PC-3 (cell line): ENCODE measurements around the gene IP6K3. TPM values are rescaled to one million over a fixed set of nuclear protein-coding genes. Genes with fewer than 3 reads are reported as not detected.

ENCODE experiments used
- ATAC-seq: fragments of 200-7000 bp; cut with Tn5 transposase; 2 replicates; pipeline ENCODE4 v1.9.1; 2020; ENCODE audit warnings: mild to moderate bottlenecking, moderate library complexity
- BruUV-seq: library from RNA; stranded (reverse); fragments of 400-500 nt; replicated peaks from 2 replicates; lab custom pipeline; 2021; lab: Mats Ljungman, UMichigan
- CTCF ChIA-PET: fragments of 300-600 bp; sonication (Branson Sonifier 250); formaldehyde crosslinking; loops from one replicate; lab custom pipeline; 2022; ENCODE audit warnings: antibody characterized with exemption; lab: Charles Lee
- POLR2A ChIA-PET: fragments of 300-600 bp; sonication (Branson Sonifier 250); formaldehyde crosslinking; loops from one replicate; lab custom pipeline; 2022; ENCODE audit warnings: antibody characterized with exemption; ENCODE audit not compliant: unreplicated experiment; lab: Charles Lee
- DNase-seq: peaks from one replicate; pipeline ENCODE4 v3.0.0-alpha.2; 2015
- H2AFZ ChIP-seq: fragments of 300-600 bp; sonication (generic); 2 replicates; pipeline ENCODE4 v1.6.0; 2016; ENCODE audit warnings: antibody characterized with exemption, low read length
- H3F3A ChIP-seq: fragments of 300-600 bp; sonication (generic); one replicate; pipeline ENCODE4 v1.6.0; 2017; ENCODE audit warnings: antibody characterized with exemption, low read length, control low read depth, mild to moderate bottlenecking; ENCODE audit not compliant: unreplicated experiment
- H3K27ac ChIP-seq: fragments of 300-600 bp; sonication (generic); 2 replicates; pipeline ENCODE4 v1.5.1; 2016; ENCODE audit warnings: mild to moderate bottlenecking, low read length
- H3K27me3 ChIP-seq: fragments of 300-600 bp; sonication (generic); 2 replicates; pipeline ENCODE4 v1.6.1; 2016; ENCODE audit warnings: low read length, mixed read lengths
- H3K36me3 ChIP-seq: fragments of 300-600 bp; sonication (generic); 2 replicates; pipeline ENCODE4 v1.6.1; 2016; ENCODE audit warnings: low read depth, mixed run types, low read length, mixed read lengths
- H3K4me1 ChIP-seq: fragments of 300-600 bp; sonication (generic); 2 replicates; pipeline ENCODE4 v1.5.1; 2016; ENCODE audit warnings: low read length; ENCODE audit not compliant: insufficient read depth
- H3K4me2 ChIP-seq: fragments of 300-600 bp; sonication (generic); 2 replicates; pipeline ENCODE4 v1.6.0; 2016; ENCODE audit warnings: low read length
- H3K4me3 ChIP-seq: fragments of 300-600 bp; sonication (generic); 2 replicates; pipeline ENCODE4 v1.5.1; 2016; ENCODE audit warnings: mild to moderate bottlenecking, low read length, mixed read lengths
- H3K79me2 ChIP-seq: fragments of 300-600 bp; sonication (generic); 2 replicates; pipeline ENCODE4 v1.6.1; 2017; ENCODE audit warnings: low read length, mixed read lengths
- H3K9ac ChIP-seq: fragments of 300-600 bp; sonication (generic); 2 replicates; pipeline ENCODE4 v1.6.0; 2016; ENCODE audit warnings: mild to moderate bottlenecking, low read length
- H3K9me2 ChIP-seq: fragments of 300-600 bp; sonication (generic); replicated peaks from 2 replicates; pipeline ENCODE4 v1.6.1; 2016; ENCODE audit warnings: mixed run types, low read length, mixed read lengths
- H3K9me3 ChIP-seq: fragments of 300-600 bp; sonication (generic); 2 replicates; pipeline ENCODE4 v1.6.1; 2016; ENCODE audit warnings: low read length, mixed read lengths
- H4K20me1 ChIP-seq: fragments of 300-600 bp; sonication (generic); 2 replicates; pipeline ENCODE4 v1.6.1; 2016; ENCODE audit warnings: low read length, mixed read lengths
- EZH2 ChIP-seq: fragments of 300-600 bp; sonication (generic); IDR thresholded peaks from one replicate; pipeline ENCODE4 v1.6.1; 2017; ENCODE audit warnings: antibody characterized with exemption, mild to moderate bottlenecking, low read length; ENCODE audit not compliant: unreplicated experiment
- EZH2phosphoT487 ChIP-seq: fragments of 300-600 bp; sonication (generic); IDR thresholded peaks from 2 replicates; pipeline ENCODE4 v1.6.1; 2018; ENCODE audit warnings: mild to moderate bottlenecking, antibody characterized with exemption, low read length, borderline replicate concordance
- intact Hi-C: fragments of 100-400 bp; cut with micrococcal nuclease; formaldehyde crosslinking; loops from 2 replicates; pipeline ENCODE4 v1.9.0; 2023
- total RNA-seq: library from RNA; depleted of rRNA; stranded (reverse); fragments of >200 nt; gene quantifications from 2 replicates; pipeline ENCODE4 v1.2.3, GENCODE V29; 2014
- TF ChIP-seq, protein P1 (sequence below): fragments of 300-600 bp; sonication (generic); conservative IDR thresholded peaks from 2 replicates; pipeline ENCODE4 v1.5.1; 2017; ENCODE audit warnings: antibody characterized with exemption, low read depth, mild to moderate bottlenecking, low read length

Gene IP6K3
- total RNA-seq, 1 experiment from 2014 or later: not detected

DNA sequence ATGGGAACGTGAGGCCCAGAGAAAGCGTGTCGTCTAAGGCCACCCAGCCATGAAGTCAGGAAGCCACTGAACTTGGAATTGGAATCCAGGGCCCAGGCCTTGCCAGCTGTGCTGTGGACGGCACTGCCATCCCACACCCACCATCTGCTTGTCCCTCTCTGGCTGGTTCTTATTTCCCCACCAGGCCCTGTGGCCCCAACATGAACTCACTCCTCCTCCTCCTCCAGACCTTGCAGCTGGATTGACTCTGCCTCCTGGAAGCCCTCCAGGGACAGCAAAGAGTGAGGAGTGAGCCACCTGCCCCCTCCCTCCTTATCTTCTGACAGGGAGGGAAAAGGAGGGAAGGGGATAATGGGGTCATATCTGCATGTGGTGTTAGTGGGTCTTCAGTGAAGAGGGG, 16.0 kb upstream of the IP6K3 start:
- H4K20me1 ChIP-seq: no peaks in the 10 kb centered on the region
- no peak overlapping the region for H3K27ac ChIP-seq
- no peak overlapping the region for H2AFZ ChIP-seq
- no peaks in the 10 kb centered on the region for H3K9me2 ChIP-seq
- peaks cover 15% of the 10 kb centered on the region for H3K4me1 ChIP-seq
- TF ChIP-seq EZH2 (no peak), EZH2phosphoT487 (no peak)
- TF ChIP-seq, protein P1, sequence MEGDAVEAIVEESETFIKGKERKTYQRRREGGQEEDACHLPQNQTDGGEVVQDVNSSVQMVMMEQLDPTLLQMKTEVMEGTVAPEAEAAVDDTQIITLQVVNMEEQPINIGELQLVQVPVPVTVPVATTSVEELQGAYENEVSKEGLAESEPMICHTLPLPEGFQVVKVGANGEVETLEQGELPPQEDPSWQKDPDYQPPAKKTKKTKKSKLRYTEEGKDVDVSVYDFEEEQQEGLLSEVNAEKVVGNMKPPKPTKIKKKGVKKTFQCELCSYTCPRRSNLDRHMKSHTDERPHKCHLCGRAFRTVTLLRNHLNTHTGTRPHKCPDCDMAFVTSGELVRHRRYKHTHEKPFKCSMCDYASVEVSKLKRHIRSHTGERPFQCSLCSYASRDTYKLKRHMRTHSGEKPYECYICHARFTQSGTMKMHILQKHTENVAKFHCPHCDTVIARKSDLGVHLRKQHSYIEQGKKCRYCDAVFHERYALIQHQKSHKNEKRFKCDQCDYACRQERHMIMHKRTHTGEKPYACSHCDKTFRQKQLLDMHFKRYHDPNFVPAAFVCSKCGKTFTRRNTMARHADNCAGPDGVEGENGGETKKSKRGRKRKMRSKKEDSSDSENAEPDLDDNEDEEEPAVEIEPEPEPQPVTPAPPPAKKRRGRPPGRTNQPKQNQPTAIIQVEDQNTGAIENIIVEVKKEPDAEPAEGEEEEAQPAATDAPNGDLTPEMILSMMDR: no peak
- H3K79me2 ChIP-seq: no peaks in the 10 kb centered on the region
- no peaks in the 10 kb centered on the region for H3K27me3 ChIP-seq
- intact Hi-C loops: loop anchor here (1.0 to 10.0 kb wide), 3 partner anchors 18 to 262 kb away; partner anchors contain the start of gene UQCC2
- ATAC-seq (no peak), DNase-seq (no peak)
- H3K4me3 ChIP-seq: no peak overlapping the region
- CTCF ChIA-PET: no interaction called here
- POLR2A ChIA-PET: no interaction called here
- no TSS peak for BruUV-seq
- H3K36me3 ChIP-seq: no peaks in the 10 kb centered on the region
- H3K9ac ChIP-seq: no peak overlapping the region
- no peak overlapping the region for H3K4me2 ChIP-seq
- no peaks in the 10 kb centered on the region for H3F3A ChIP-seq
- no peaks in the 10 kb centered on the region for H3K9me3 ChIP-seq

DNA sequence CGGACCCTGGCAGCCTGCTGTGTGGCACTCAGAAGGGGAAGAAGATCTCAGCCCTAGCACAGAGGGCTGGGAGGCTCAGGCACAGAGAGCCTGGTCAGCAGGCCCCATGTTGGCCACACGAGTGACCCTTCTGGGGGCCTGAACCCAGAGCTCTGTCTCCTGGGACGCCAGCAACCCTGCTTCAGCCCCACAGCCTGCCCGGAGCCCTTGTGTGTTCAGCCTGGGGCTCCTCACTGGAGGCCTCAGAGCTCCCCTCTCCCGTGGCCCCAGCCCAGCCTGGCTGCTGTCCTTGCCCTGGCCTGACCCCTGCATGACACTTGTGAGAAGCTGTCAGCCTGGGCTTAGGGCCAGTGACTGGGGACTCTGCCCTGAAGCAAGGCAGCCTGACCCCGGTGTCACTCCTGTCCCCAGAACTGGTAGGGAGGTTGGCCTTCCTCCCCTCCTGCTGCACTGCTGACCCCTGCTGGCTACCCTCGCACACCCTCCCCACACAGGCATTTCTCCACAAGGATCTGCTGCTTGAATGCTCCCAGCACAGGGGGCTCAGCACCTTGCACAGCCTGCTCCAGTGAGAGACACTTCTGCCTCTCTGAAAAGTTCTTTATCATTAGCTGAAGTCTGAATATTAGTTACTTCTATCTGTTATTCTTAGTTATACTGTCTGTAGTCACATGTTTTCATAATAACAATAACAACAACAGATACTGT, 15.4 kb upstream of the IP6K3 start:
- intact Hi-C loops: loop anchor here (1.0 to 10.0 kb wide), 3 partner anchors 18 to 263 kb away; partner anchors contain the start of gene UQCC2
- Histone ChIP-seq H4K20me1 (no peaks in the 10 kb centered on the region), H3K27me3 (no peaks in the 10 kb centered on the region), H3K9me2 (no peaks in the 10 kb centered on the region), H3K4me1 (peaks cover 15% of the 10 kb centered on the region), H2AFZ (no peak overlapping the region), H3K9ac (no peak overlapping the region), H3K4me3 (no peak overlapping the region), H3K36me3 (no peaks in the 10 kb centered on the region), H3K27ac (no peak overlapping the region), H3F3A (no peaks in the 10 kb centered on the region), H3K9me3 (no peaks in the 10 kb centered on the region), H3K4me2 (no peak overlapping the region), H3K79me2 (no peaks in the 10 kb centered on the region)
- TF ChIP-seq, protein P1: peak; percentile 80
- no peak for TF ChIP-seq EZH2phosphoT487
- BruUV-seq: no TSS peak
- ATAC-seq (peak; percentile 45), DNase-seq (peak; percentile 59)
- ChIA-PET POLR2A (no interaction called here), CTCF (interaction anchor here (0.6 kb wide), 2 partner anchors 16 to 18 kb away, joined by 4 to 8 read pairs; no protein-coding TSS in a partner anchor)

DNA sequence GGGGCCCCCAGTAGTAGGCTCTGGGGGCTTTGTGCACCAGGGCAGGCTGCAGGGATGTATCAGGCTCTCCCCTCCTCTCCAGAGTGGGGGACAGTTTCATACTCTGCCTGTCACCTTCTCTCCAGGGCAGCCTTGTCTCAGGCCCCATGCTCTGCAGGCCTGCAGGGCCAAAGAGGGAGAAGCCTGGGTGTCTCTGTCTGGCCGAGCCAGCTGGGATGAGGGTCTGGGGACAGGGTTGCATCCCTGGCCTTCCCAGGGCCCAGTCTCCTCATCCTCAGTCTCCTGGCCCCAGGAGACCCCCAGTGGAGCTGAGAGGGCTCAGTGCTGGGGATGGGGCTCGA, 14.8 kb upstream of the IP6K3 start:
- POLR2A ChIA-PET: no interaction called here
- intact Hi-C loops: loop anchor here (10.0 kb wide), 1 partner anchor 263 kb away; no protein-coding TSS in a partner anchor
- H2AFZ ChIP-seq: no peak overlapping the region
- no peaks in the 10 kb centered on the region for H3K27me3 ChIP-seq
- H3K9me2 ChIP-seq: no peaks in the 10 kb centered on the region
- no peak for ATAC-seq
- CTCF ChIA-PET: interaction anchor here (0.6 kb wide), 2 partner anchors 15 to 17 kb away, joined by 4 to 8 read pairs; no protein-coding TSS in a partner anchor
- H3K27ac ChIP-seq: no peak overlapping the region
- H3K36me3 ChIP-seq: no peaks in the 10 kb centered on the region
- no peak overlapping the region for H3K4me3 ChIP-seq
- BruUV-seq: no TSS peak
- H4K20me1 ChIP-seq: no peaks in the 10 kb centered on the region
- TF ChIP-seq, protein P1: no peak
- no peak for TF ChIP-seq EZH2
- TF ChIP-seq EZH2phosphoT487: no peak
- no peaks in the 10 kb centered on the region for H3F3A ChIP-seq
- DNase-seq: no peak
- H3K4me2 ChIP-seq: no peak overlapping the region
- no peak overlapping the region for H3K9ac ChIP-seq
- no peaks in the 10 kb centered on the region for H3K79me2 ChIP-seq
- peaks cover 15% of the 10 kb centered on the region for H3K4me1 ChIP-seq
- no peaks in the 10 kb centered on the region for H3K9me3 ChIP-seq
